GM18505 (cell line): ENCODE measurements around the gene DCXR.

Experiments
- ATAC-seq: cut with Tn5 transposase; IDR thresholded peaks from one replicate; pipeline ENCODE4 v1.9.1; 2021; ENCODE audit not compliant: unreplicated experiment
- POLR2A ChIP-seq: IDR thresholded peaks from 4 replicates; pipeline ENCODE4 v1.6.1; 2011; ENCODE audit warnings: borderline replicate concordance; ENCODE audit not compliant: insufficient read depth, insufficient read length; ENCODE audit errors: extremely low read depth

DCXR gene

DNA sequence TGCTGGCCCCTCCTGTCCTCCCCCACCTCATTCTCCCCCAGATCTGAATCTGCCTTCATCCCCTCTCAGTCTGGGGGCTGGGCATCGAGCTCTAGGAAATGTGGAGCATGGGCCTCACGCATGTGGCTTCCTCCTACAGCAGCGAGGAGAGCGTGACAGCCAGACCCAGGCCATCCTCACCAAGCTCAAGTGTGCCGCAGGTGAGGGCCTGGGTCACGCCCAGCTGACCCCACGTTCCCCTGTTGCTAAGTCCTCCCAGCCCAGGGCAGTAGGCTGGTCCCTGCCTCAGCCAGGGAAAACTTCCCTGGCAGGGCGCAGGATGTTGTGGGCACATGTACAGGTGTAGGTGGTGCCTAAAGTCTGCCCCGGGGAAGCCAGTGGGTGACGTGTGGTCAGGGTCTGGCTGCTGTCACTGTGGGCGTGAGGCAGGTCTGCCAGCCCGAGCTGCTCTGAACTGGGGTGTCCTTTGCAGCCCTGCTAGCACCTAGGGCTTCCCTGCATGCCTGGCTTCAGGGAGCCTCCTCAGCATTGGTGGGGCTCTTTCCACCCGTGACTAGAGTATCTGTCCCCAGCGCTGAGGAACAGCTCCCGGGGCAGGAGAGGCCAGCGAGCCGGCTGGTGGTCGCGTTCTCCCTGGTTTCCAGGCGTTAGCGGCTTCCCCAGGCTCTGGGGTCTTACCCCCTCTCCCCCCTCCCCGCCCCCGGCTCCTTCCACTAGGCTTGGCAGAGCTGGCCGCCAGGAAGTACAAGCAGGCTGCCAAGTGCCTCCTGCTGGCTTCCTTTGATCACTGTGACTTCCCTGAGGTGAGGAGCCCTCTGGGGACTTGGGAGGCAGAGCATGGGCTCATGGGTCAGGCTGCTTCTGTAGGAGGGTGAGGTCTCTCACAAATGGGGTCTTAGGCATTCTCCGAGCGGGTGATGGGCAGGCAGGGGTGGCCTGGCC, 17.8 kb upstream of the DCXR start:
- no peak for ATAC-seq
- peak; percentile 6 for TF ChIP-seq POLR2A

DNA sequence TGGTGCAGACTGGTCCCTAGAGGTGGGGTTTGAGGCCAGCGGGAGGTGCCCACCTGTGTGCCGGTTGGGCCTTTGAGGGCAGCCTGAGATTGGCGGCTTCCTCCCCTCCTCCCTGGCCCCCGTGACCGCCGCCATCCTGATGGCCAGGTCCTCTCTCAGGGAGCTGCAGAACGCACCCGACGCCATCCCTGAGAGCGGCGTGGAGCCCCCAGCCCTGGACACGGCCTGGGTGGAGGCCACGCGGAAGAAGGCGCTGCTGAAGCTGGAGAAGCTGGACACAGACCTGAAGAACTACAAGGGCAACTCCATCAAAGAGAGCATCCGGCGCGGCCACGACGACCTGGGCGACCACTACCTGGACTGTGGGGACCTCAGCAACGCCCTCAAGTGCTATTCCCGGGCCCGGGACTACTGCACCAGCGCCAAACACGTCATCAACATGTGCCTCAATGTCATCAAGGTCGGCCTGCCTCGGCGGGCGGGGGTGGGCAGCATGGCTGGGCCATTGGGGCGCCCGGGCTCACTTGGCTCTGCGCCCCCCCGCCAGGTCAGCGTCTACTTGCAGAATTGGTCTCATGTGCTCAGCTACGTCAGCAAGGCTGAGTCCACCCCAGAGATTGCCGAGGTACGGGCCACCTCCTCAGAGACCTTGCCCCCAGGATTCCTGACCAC, 17.0 kb upstream of the DCXR start:
- ATAC-seq: no peak
- no peak for TF ChIP-seq POLR2A

DNA sequence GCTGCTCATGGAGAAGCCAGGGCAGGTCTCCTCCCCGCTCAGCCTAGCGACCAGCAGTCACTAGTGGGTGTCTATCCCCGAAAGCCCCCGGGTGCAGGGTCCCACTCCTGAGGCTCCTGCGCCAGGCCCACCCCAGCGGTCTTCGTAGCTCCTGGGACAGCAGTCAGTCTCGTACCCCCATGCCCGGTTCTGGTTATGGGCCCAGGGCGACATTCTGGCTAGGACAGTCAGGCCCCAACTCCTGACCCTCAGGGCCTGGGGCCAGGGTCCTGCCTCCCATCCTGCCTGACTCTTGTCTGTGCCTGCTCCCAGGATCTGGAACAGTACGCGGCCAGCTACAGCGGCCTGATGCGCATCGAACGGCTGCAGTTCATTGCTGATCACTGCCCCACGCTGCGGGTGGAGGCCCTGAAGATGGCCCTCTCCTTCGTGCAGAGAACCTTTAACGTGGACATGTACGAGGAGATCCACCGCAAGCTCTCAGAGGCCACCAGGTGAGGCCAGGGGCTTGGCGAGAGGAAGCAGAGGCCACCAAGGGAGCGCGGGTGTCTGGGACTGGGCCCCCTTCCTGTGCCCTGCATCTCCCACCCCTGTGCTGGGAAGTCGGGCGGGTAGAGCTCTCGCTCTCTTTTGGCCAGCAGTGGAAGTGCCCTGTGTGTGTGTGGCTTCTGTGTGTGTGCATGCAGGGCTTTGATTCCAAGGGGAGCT, 16.2 kb upstream of the DCXR start:
- TF ChIP-seq POLR2A: no peak

DNA sequence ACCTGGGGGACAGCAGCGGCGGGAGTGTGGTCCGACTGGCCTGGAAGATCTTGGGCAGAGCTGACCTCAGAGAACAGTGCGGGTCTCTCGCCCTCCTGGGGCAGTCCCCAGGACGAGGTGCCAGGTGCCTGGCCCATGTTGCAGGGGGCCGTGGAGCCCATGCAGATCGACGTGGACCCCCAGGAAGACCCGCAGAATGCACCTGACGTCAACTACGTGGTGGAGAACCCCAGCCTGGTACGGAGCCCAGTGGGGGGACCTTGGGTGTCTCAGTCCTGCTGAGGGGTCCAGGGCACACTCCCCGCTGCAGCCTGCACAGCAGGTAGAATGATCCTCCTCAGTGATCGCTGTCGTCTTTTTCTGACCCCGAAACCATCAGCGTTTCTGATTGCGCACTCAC, 15.6 kb upstream of the DCXR start:
- no peak for ATAC-seq
- TF ChIP-seq POLR2A: no peak

More for the DNA sequence above, 16.2 kb upstream of the DCXR start:
- no peak for ATAC-seq

DNA sequence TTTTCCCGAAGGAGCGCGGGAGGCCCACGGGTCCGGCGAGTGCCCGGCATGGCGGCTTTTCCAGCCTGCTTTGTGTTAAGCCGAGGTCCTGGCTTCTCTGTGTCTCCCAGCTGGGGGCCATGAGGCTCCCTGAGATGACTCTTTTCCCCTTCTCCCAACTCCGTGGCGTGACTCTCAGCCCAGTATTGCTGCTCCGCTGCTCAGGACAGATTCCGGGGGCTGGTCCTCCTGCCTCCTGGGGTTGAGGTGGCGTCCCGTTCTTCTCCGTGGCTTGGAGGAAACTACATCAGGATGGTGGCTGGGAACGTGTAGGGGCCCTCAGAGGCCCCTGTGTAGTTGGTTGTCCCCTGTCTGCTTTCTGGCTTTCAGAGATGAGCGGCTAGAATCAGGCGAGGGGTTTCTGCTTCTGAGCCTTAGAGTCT, 15.2 kb upstream of the DCXR start:
- ATAC-seq: no peak
- TF ChIP-seq POLR2A: no peak

DNA sequence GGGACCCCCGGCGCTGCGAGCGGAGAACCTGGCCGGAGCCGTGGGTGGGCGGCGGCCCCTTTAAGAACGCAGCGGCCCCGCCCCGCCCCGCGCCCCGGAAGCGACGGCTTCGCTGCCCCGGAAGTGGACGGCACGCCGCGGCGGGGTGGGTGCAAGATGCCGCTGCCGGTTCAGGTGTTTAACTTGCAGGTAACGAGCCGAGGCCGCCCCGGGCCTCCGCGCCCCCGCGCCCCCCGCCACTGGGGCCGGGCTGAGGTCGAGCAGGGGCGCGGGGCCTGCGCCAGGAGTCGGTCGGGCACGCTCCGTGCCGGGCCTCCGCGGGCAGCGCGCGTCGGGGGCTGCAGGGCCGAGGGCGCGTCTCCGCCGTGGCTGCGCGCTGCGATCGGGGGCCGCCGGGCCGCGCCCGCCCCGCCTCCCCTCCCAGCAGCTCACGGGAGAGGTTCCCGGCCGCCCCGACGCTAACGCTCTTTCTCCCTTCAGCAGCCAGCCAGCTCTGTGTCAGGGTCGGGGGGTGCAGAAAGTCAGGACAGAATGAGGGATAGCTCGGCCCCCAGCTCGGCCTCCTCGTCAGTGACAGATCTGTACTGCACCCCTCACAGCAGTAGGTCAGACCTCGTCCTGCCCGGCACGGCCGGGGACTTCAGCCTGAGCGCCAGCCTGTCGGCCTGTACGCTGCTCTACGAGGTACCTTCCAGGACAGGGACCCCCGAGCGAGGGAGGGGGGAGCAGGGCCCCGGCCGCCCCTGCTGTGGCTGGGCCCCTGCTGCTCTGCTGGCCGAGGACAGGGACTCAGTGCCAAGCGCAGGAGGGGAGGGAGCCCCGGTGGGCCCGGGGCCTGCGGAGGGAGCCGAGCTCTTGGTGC, 14.5 kb upstream of the DCXR start, which contains the start of the genes GPS1 and RFNG:
GPS1 (plus strand) TSS at position 123 of the 862 bp plus-strand sequence; CDS start at position 157, 34 bp downstream.
RFNG (minus strand) TSS at position 36 of the 862 bp plus-strand sequence. CDS start 45 bp downstream, outside the sequence.
- ATAC-seq: no peak
- TF ChIP-seq POLR2A: peak; percentile 66

DNA sequence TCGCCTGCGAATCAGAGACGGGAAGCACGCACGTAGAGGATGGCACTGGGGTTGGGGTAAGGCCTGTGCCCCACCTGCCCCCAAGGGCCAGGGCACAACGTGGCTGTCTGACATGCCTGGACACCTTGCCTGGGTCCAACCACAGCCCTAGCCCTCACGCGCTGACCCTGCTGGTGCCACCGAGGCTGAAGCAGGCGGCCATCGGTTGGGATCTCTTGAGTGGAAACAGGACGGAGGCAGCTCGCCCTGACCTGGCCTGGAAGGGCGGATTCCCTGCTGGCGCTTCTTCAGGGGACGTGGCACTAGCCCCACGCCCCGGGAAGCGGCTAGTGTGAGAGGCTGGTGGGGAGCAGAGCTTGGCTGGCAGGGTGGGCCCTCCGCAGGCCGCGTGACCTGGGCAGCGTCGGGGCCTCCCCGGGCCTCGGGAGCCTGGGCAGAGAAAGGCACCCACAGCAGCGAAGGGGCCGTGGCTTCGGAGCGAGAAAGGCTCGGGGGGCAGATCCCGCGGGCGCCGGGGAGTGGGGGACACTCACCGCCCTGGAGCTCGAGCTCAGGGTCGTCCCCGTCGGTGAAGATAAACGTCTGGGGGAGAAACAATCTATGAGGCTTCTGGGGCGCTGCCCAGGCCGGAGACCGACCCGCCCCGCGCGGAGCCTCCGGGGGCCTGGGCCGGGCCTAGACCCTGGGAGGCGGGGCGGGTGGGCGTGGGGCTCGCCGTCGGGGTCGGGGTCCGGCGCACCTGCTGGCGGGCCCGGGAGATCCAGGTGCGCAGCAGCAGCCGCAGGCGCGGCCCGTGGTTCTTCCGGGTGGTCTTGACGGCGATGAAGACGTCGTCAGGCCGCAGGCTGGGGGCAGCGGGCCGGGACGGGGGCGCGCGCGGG, 13.5 kb upstream of the DCXR start:
- ATAC-seq: no peak
- no peak for TF ChIP-seq POLR2A

DNA sequence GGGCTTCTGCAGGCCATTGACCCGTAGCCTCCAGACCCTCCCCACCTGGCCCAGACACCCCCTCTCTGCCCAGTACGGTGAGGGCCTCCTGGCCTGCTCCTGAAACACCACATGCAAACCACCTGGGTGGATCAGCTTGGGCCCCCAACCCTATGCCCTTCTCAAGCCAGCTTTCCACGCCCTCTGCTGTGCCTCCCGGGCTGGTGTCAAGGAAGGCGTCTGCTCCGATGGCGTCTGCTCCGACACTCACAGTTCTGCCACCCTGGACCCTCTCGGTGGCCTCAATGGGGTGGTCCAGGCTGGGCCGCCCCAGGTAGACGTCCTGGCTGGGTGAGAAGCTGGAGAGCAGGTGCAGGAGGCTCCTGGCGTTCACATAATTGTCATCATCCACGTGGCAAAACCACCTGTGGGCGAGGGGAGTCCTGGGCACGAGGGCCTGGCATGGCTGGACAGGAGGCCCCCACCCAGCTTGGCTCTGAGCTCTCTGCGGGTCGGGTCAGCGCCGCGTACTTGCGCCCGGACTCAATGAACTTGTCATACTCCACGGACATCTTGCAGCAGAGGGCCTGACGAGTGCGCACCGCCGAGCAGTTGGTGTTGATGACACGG, 12.8 kb upstream of the DCXR start:
- TF ChIP-seq POLR2A: no peak
- no peak for ATAC-seq

DNA sequence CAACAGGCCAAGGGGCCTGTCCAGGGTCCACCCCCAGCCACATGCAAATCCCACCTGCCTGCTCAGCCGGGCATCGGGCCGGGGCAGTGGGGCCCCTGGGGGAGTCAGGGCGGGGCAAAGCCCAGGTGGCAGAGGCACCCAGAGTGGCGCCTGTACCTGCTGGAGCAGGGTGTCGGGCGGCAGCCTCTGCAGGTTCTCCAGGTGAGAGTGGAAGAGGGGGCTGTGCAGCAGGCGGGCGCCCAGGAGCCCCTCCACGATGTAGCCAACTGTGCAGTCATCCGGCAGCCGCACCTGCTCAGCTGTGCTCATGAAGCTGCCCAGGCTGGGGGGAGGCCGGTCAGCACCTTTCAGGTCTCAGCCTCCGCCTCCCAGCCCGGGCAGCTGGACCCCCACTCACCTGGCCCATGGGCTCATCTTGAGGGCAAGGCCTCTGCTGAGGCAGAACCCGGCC, 12.0 kb upstream of the DCXR start:
- TF ChIP-seq POLR2A: no peak
- ATAC-seq: no peak

DNA sequence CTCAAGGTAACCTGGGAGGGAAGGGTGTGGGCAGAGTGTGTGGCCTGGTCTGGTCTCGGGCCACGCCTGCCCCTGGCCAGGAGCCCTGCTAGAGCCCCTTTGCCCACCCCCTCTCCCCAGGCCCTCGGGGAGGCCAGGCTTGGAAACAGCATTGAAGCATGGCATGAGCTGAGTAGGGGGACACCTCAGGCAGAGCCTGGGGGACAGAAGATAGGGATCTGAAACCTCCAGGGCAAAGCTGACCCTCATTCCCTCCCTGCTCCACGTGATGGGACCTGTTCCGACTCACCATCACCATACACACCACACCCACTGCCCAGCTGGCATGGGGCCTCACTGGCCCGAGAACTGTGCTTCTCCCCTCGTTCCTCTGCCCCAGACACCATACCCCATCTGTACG, 11.6 kb upstream of the DCXR start:
- ATAC-seq: no peak
- TF ChIP-seq POLR2A: no peak

DNA sequence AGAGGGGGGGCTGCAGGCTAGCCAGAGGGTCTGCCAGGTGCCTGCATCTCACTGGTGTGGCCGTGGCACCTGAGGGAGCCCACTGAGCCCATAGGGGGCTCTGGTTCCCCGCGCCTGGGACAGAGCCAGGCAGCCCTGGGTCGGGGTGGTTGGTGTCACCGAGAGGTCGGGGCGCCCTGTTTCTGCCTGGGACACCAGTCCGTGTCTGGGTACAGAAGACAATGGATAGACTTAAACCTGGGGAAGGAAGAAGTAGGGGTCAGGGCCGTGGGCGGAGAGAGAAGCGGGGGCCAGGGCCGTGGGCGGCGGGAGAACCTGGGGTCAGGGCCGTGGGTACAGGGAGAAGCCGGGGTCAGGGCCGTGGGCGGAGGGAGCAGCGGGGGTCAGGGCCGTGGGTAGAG, 11.1 kb upstream of the DCXR start:
- ATAC-seq: no peak
- TF ChIP-seq POLR2A: no peak
